ENCODE results near the gene PYGO2. TPM values are rescaled to one million over a fixed set of nuclear protein-coding genes. Genes with fewer than 3 reads are reported as not detected.
A peak's percentile ranks its signal among the peaks of the same experiment; 100 is the strongest.

PYGO2 gene
- total RNA-seq, 2 donors from 2014 or later = 44.1 to 44.6 TPM

GRCh38 chr1:154962795-154963330 lies 1.3 kb upstream of the PYGO2 start:
- peaks cover 16% of the 10 kb centered on the region for H3K4me1 ChIP-seq (replicated peaks)
- peak overlapping the region; percentile 98 to 99 for H3K27ac ChIP-seq
- intact Hi-C loops (cut with DNase I) = loop anchor here (1.0 to 5.0 kb wide), 3 partner anchors 34 to 89 kb away; partner anchors contain the start of gene ADAM15
- peaks cover 0 to 14% of the 10 kb centered on the region in 2 donors for H3K36me3 ChIP-seq
- H3K27me3 ChIP-seq (replicated peaks; ENCODE audit: insufficient read depth) = no peaks in the 10 kb centered on the region
- DNase-seq (ENCODE audit: low spot score) = no peak
- H3K9me3 ChIP-seq = no peaks in the 10 kb centered on the region
- H3K4me3 ChIP-seq = peak overlapping the region in 1 of 2 donors; percentile 70
- WGBS = 54% methylated on average over 6 of the region's 6 CpGs
- TF ChIP-seq CTCF (IDR thresholded peaks at IDR 0.05) = no peak
- TF ChIP-seq POLR2AphosphoS5 (IDR thresholded peaks at IDR 0.05) = no peak
- no peak for TF ChIP-seq POLR2A (IDR thresholded peaks at IDR 0.05)

GRCh38 chr1:154962156-154962749 lies 671 bp upstream of the PYGO2 start:
- intact Hi-C loops (cut with DNase I) = loop anchor here (1.0 to 5.0 kb wide), 3 partner anchors 35 to 90 kb away; partner anchors contain the start of gene ADAM15
- WGBS = 2% methylated on average over 25 of the region's 25 CpGs

GRCh38 chr1:154960446-154961136 lies 991 bp downstream of the PYGO2 start:
- peaks cover 16% of the 10 kb centered on the region for H3K4me1 ChIP-seq (replicated peaks)
- 25% methylated on average over 10 of the region's 10 CpGs for WGBS
- peaks cover 0 to 7% of the 10 kb centered on the region in 2 donors for H3K36me3 ChIP-seq
- DNase-seq (ENCODE audit: low spot score) = no peak
- peak overlapping the region; percentile 70 to 88 for H3K4me3 ChIP-seq
- H3K9me3 ChIP-seq = no peaks in the 10 kb centered on the region
- no peak for TF ChIP-seq POLR2A (IDR thresholded peaks at IDR 0.05)
- TF ChIP-seq POLR2AphosphoS5 (IDR thresholded peaks at IDR 0.05) = no peak
- no peak for TF ChIP-seq CTCF (IDR thresholded peaks at IDR 0.05)
- peak overlapping the region; percentile 98 to 99 for H3K27ac ChIP-seq
- intact Hi-C loops (cut with DNase I) = loop anchor here (5.0 kb wide), 2 partner anchors 37 to 92 kb away; partner anchors contain the start of gene ADAM15
- H3K27me3 ChIP-seq (replicated peaks; ENCODE audit: insufficient read depth) = no peaks in the 10 kb centered on the region

More at GRCh38 chr1:154962156-154962749, 671 bp upstream of the PYGO2 start:
- no peak for TF ChIP-seq CTCF (IDR thresholded peaks at IDR 0.05)
- Histone ChIP-seq H3K4me1 (replicated peaks) (peaks cover 16% of the 10 kb centered on the region), H3K4me3 (peak overlapping the region; percentile 70 to 88), H3K27me3 (replicated peaks; ENCODE audit: insufficient read depth) (no peaks in the 10 kb centered on the region), H3K27ac (peak overlapping the region; percentile 98 to 99), H3K9me3 (no peaks in the 10 kb centered on the region), H3K36me3 (peaks cover 0 to 14% of the 10 kb centered on the region in 2 donors)
- DNase-seq (ENCODE audit: low spot score) = peak; percentile 50

- no peak overlapping the region for H3K27ac ChIP-seq
- H3K36me3 ChIP-seq = no peaks in the 10 kb centered on the region
- intact Hi-C loops (cut with DNase I) = no loop called here
- no peaks in the 10 kb centered on the region for H3K27me3 ChIP-seq (replicated peaks; ENCODE audit: insufficient read depth)
- TF ChIP-seq POLR2A (IDR thresholded peaks at IDR 0.05) (no peak), CTCF (IDR thresholded peaks at IDR 0.05) (no peak), POLR2AphosphoS5 (IDR thresholded peaks at IDR 0.05) (no peak)
- 84% methylated on average over 7 of the region's 7 CpGs for WGBS
- H3K4me1 ChIP-seq (replicated peaks) = peaks cover 26% of the 10 kb centered on the region
- no peak overlapping the region for H3K4me3 ChIP-seq
- no peaks in the 10 kb centered on the region for H3K9me3 ChIP-seq
- DNase-seq (ENCODE audit: low spot score) = no peak
These were observed 2.2 kb downstream of the PYGO2 start for GRCh38 chr1:154959426-154959780.

Data from prostate gland (tissue), 2 donors.